PC-3 (cell line): Measurements from ENCODE around the gene EIF4G1. TPM values are rescaled to one million over a fixed set of nuclear protein-coding genes. Genes with fewer than 3 reads are reported as not detected.

Source experiments
- ATAC-seq: fragments of 200-7000 bp; cut with Tn5 transposase; 2 replicates; pipeline ENCODE4 v1.9.1; 2020; ENCODE audit warnings: mild to moderate bottlenecking, moderate library complexity
- BruUV-seq: library from RNA; stranded (reverse); fragments of 400-500 nt; replicated peaks from 2 replicates; lab custom pipeline; 2021; lab: Mats Ljungman, UMichigan
- CTCF ChIA-PET: fragments of 300-600 bp; sonication (Branson Sonifier 250); formaldehyde crosslinking; loops from one replicate; lab custom pipeline; 2022; ENCODE audit warnings: antibody characterized with exemption; lab: Charles Lee
- POLR2A ChIA-PET: fragments of 300-600 bp; sonication (Branson Sonifier 250); formaldehyde crosslinking; loops from one replicate; lab custom pipeline; 2022; ENCODE audit warnings: antibody characterized with exemption; ENCODE audit not compliant: unreplicated experiment; lab: Charles Lee
- DNase-seq: peaks from one replicate; pipeline ENCODE4 v3.0.0-alpha.2; 2015
- H2AFZ ChIP-seq: fragments of 300-600 bp; sonication (generic); 2 replicates; pipeline ENCODE4 v1.6.0; 2016; ENCODE audit warnings: antibody characterized with exemption, low read length
- H3F3A ChIP-seq: fragments of 300-600 bp; sonication (generic); one replicate; pipeline ENCODE4 v1.6.0; 2017; ENCODE audit warnings: antibody characterized with exemption, low read length, control low read depth, mild to moderate bottlenecking; ENCODE audit not compliant: unreplicated experiment
- H3K27ac ChIP-seq: fragments of 300-600 bp; sonication (generic); 2 replicates; pipeline ENCODE4 v1.5.1; 2016; ENCODE audit warnings: mild to moderate bottlenecking, low read length
- H3K27me3 ChIP-seq: fragments of 300-600 bp; sonication (generic); 2 replicates; pipeline ENCODE4 v1.6.1; 2016; ENCODE audit warnings: low read length, mixed read lengths
- H3K36me3 ChIP-seq: fragments of 300-600 bp; sonication (generic); 2 replicates; pipeline ENCODE4 v1.6.1; 2016; ENCODE audit warnings: low read depth, mixed run types, low read length, mixed read lengths
- H3K4me1 ChIP-seq: fragments of 300-600 bp; sonication (generic); 2 replicates; pipeline ENCODE4 v1.5.1; 2016; ENCODE audit warnings: low read length; ENCODE audit not compliant: insufficient read depth
- H3K4me2 ChIP-seq: fragments of 300-600 bp; sonication (generic); 2 replicates; pipeline ENCODE4 v1.6.0; 2016; ENCODE audit warnings: low read length
- H3K4me3 ChIP-seq: fragments of 300-600 bp; sonication (generic); 2 replicates; pipeline ENCODE4 v1.5.1; 2016; ENCODE audit warnings: mild to moderate bottlenecking, low read length, mixed read lengths
- H3K79me2 ChIP-seq: fragments of 300-600 bp; sonication (generic); 2 replicates; pipeline ENCODE4 v1.6.1; 2017; ENCODE audit warnings: low read length, mixed read lengths
- H3K9ac ChIP-seq: fragments of 300-600 bp; sonication (generic); 2 replicates; pipeline ENCODE4 v1.6.0; 2016; ENCODE audit warnings: mild to moderate bottlenecking, low read length
- H3K9me2 ChIP-seq: fragments of 300-600 bp; sonication (generic); replicated peaks from 2 replicates; pipeline ENCODE4 v1.6.1; 2016; ENCODE audit warnings: mixed run types, low read length, mixed read lengths
- H3K9me3 ChIP-seq: fragments of 300-600 bp; sonication (generic); 2 replicates; pipeline ENCODE4 v1.6.1; 2016; ENCODE audit warnings: low read length, mixed read lengths
- H4K20me1 ChIP-seq: fragments of 300-600 bp; sonication (generic); 2 replicates; pipeline ENCODE4 v1.6.1; 2016; ENCODE audit warnings: low read length, mixed read lengths
- CTCF ChIP-seq: fragments of 300-600 bp; sonication (generic); conservative IDR thresholded peaks from 2 replicates; pipeline ENCODE4 v1.5.1; 2017; ENCODE audit warnings: antibody characterized with exemption, low read depth, mild to moderate bottlenecking, low read length
- EZH2 ChIP-seq: fragments of 300-600 bp; sonication (generic); IDR thresholded peaks from one replicate; pipeline ENCODE4 v1.6.1; 2017; ENCODE audit warnings: antibody characterized with exemption, mild to moderate bottlenecking, low read length; ENCODE audit not compliant: unreplicated experiment
- EZH2phosphoT487 ChIP-seq: fragments of 300-600 bp; sonication (generic); IDR thresholded peaks from 2 replicates; pipeline ENCODE4 v1.6.1; 2018; ENCODE audit warnings: mild to moderate bottlenecking, antibody characterized with exemption, low read length, borderline replicate concordance
- intact Hi-C: fragments of 100-400 bp; cut with micrococcal nuclease; formaldehyde crosslinking; loops from 2 replicates; pipeline ENCODE4 v1.9.0; 2023
- total RNA-seq: library from RNA; depleted of rRNA; stranded (reverse); fragments of >200 nt; gene quantifications from 2 replicates; pipeline ENCODE4 v1.2.3, GENCODE V29; 2014

The EIF4G1 gene
- total RNA-seq, 1 experiment from 2014 or later, result 463 TPM

GRCh38 chr3:184348057-184348382 is 33.6 kb downstream of the EIF4G1 start:
- BruUV-seq, result no TSS peak
- no peaks in the 10 kb centered on the region for H4K20me1 ChIP-seq
- H2AFZ ChIP-seq, result no peak overlapping the region
- no peaks in the 10 kb centered on the region for H3K9me2 ChIP-seq
- DNase-seq, result no peak
- no peak overlapping the region for H3K27ac ChIP-seq
- no peak overlapping the region for H3K4me2 ChIP-seq
- TF ChIP-seq EZH2phosphoT487, result no peak
- no peak for TF ChIP-seq EZH2
- TF ChIP-seq CTCF, result no peak
- H3K36me3 ChIP-seq, result peaks cover 7% of the 10 kb centered on the region; the same call in 1 of the 2 replicates
- no peak overlapping the region for H3K9ac ChIP-seq
- CTCF ChIA-PET, result interaction anchor here (0.7 kb wide), 1 partner anchor 1238 kb away, joined by 3 read pairs; the partner anchor contains the start of gene SENP2
- H3K27me3 ChIP-seq, result no peaks in the 10 kb centered on the region
- H3F3A ChIP-seq, result no peaks in the 10 kb centered on the region
- intact Hi-C loops, result loop anchor here (5.0 kb wide), 1 partner anchor 36 kb away; the partner anchor contains the start of gene EIF4G1
- H3K4me3 ChIP-seq, result no peak overlapping the region
- ATAC-seq, result no peak
- H3K4me1 ChIP-seq, result peaks cover 3% of the 10 kb centered on the region; the same call in 1 of the 2 replicates
- H3K79me2 ChIP-seq, result no peaks in the 10 kb centered on the region
- no peaks in the 10 kb centered on the region for H3K9me3 ChIP-seq
- POLR2A ChIA-PET, result no interaction called here

GRCh38 chr3:184349563-184350470 is 35.4 kb downstream of the EIF4G1 start:
- Histone ChIP-seq H3K27ac (no peak overlapping the region), H3K9me3 (no peaks in the 10 kb centered on the region), H4K20me1 (no peaks in the 10 kb centered on the region), H3F3A (no peaks in the 10 kb centered on the region), H3K36me3 (peaks cover 9% of the 10 kb centered on the region; the same call in 1 of the 2 replicates), H3K4me1 (peaks cover 3% of the 10 kb centered on the region; the same call in 1 of the 2 replicates), H3K4me3 (no peak overlapping the region), H3K9me2 (no peaks in the 10 kb centered on the region), H3K4me2 (no peak overlapping the region), H3K27me3 (no peaks in the 10 kb centered on the region), H2AFZ (no peak overlapping the region), H3K9ac (no peak overlapping the region), H3K79me2 (no peaks in the 10 kb centered on the region)
- BruUV-seq, result no TSS peak
- ChIA-PET CTCF (no interaction called here), POLR2A (no interaction called here)
- intact Hi-C loops, result loop anchor here (5.0 kb wide), 1 partner anchor 38 kb away; the partner anchor contains the start of gene EIF4G1
- no peak for ATAC-seq
- no peak for DNase-seq
- TF ChIP-seq CTCF (no peak), EZH2phosphoT487 (no peak), EZH2 (no peak)

- no peaks in the 10 kb centered on the region for H3K79me2 ChIP-seq
- H3K27ac ChIP-seq, result no peak overlapping the region
- BruUV-seq, result no TSS peak
- DNase-seq (no peak), ATAC-seq (no peak)
- H4K20me1 ChIP-seq, result no peaks in the 10 kb centered on the region
- peaks cover 3% of the 10 kb centered on the region; the same call in 1 of the 2 replicates for H3K4me1 ChIP-seq
- no peaks in the 10 kb centered on the region for H3K27me3 ChIP-seq
- no peak overlapping the region for H3K4me3 ChIP-seq
- no peaks in the 10 kb centered on the region for H3F3A ChIP-seq
- ChIA-PET POLR2A (no interaction called here), CTCF (no interaction called here)
- no peak overlapping the region for H3K4me2 ChIP-seq
- TF ChIP-seq EZH2 (no peak), EZH2phosphoT487 (no peak), CTCF (no peak)
- intact Hi-C loops, result no loop called here
- no peak overlapping the region for H3K9ac ChIP-seq
- H2AFZ ChIP-seq, result no peak overlapping the region
- no peaks in the 10 kb centered on the region for H3K9me2 ChIP-seq
- no peaks in the 10 kb centered on the region for H3K9me3 ChIP-seq
- H3K36me3 ChIP-seq, result peaks cover 9% of the 10 kb centered on the region; the same call in 1 of the 2 replicates
Observed at GRCh38 chr3:184350618-184351017, 36.2 kb downstream of the EIF4G1 start.
